GM19351 (cell line): ENCODE results near the gene BEGAIN.

ENCODE experiments used
- ATAC-seq: cut with Tn5 transposase; IDR thresholded peaks from one replicate; pipeline ENCODE4 v1.9.1; 2021; ENCODE audit warnings: mild to moderate bottlenecking, moderate library complexity; ENCODE audit not compliant: unreplicated experiment

BEGAIN gene

GRCh38 chr14:100538351-100539002, 48.7 kb downstream of the BEGAIN start:
- no peak for ATAC-seq

- ATAC-seq, result no peak
These were observed 49.5 kb downstream of the BEGAIN start for GRCh38 chr14:100537446-100538350.

- ATAC-seq, result no peak
These were observed 50.3 kb downstream of the BEGAIN start for GRCh38 chr14:100536721-100537445.

- no peak for ATAC-seq
These were observed 51.1 kb downstream of the BEGAIN start for GRCh38 chr14:100536121-100536510.

GRCh38 chr14:100535287-100536120, 51.7 kb downstream of the BEGAIN start:
- no peak for ATAC-seq

- no peak for ATAC-seq
These were observed 52.5 kb downstream of the BEGAIN start for GRCh38 chr14:100534528-100535286.

DNA sequence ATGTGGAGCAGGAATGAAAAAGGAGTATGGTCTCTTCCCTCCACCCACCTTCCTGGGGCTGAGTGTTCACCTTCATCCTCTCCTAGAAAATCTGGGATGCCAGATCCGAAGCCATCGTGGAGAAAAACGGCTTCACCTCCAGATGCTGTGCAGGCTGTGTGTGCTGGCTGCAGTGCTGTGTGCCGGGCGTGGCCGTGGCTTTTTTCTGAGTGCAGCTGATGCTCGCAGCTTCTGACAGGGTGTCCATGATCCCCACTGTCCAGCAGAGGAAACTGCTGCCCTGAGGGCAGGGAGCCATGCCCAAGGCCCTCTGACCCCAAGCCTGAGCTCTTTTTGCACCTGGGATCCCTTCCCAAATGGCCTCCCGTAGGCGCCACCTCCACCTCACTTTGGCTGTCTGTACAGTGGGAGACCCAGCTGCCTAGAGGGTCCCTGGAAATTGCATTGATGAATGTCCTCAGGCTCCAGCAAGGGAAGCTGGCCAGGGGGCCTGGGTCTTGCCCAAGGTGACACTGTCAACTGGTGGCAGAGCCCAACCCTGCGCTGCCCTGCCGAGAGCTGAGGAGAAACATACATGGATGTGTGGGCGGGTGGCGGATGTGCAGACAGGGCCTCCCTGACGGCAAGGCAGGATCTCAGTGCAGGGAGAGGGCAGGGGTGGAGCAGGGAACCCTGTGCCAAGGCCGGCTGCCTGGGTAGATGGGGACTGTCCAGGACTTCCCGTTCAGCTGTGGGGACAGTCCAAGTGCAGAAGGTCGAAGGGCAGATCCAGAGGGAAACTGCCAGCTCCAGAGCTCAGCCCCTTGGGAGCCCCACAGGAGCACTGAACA, 53.3 kb downstream of the BEGAIN start:
- no peak for ATAC-seq

- no peak for ATAC-seq
These were observed 54.1 kb downstream of the BEGAIN start for GRCh38 chr14:100532906-100533655.

DNA sequence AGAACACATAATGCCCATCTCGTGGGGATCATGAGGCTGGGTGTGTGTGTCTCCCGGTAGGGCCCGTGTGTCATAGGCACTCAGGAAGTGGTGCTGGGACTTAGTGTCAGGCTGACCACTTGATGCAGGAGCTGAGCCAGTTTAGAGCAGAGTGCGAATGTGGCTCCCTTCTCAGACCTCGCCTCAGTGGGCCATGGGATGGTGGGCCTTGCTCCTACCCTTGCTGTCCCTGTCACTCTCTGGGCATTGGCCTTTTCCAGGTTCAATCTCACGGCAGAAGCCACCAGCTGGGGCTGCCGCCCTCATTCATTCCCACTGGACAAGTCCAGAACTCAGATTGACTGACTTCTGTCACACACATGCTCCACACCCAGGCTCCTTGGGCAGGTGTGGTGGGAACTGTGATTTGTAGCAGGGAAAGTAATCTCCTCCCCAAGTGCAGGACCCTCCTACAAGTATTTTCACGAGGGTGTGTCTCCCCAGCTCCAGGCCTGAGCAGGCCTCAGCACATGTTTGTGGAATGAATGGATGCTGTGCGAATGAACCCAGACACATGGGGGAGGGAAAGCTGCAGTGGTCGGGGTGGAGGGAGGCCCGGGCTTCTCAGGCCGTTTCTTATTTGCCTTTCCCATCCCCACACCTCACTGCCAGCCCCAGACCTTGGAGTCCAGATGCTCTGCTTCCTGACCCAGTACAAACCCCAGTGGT, 54.9 kb downstream of the BEGAIN start:
- ATAC-seq, result no peak

GRCh38 chr14:100531152-100532121, 55.8 kb downstream of the BEGAIN start:
- ATAC-seq, result no peak

DNA sequence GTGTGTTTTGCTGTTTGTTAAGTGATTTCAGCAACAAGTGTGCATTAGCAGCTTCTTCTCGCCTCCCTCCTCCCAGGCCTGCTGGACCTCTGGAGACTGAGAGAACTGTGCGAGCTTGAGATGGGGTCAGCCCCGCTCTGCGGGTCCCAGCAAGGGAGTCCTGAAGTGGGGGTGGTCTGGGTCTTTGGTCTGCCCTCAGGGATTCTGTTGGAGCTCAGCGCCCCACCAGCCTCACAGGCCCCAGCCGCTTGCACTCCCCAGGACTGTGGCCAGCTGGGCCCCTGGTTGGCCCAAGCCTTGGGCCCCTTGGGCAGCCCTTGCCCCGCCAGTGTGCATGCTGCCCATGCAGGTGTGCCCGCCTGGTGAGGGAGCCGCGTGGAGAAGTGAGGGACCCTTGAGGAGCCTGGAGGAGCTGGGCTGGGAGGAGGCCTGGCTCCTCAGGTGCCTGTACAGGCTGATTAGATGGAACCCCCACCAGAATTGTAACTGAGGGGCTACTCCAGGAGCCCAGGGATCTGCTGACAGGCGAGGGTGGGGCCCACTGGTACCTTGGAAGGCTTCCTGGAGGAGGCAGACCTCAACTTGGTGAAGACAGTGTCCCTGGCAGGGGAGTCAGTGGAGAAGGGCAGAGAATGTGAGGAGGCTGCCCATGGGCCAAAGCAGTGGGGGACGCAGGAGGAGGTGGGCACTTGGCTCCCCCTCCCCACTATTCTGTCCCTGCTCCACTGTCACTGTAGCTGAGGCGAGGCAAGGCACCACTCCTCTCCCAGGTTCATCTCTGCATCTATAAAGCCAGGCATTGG, 56.7 kb downstream of the BEGAIN start:
- no peak for ATAC-seq

- no peak for ATAC-seq
These were observed 57.6 kb downstream of the BEGAIN start for GRCh38 chr14:100529561-100530031.

DNA sequence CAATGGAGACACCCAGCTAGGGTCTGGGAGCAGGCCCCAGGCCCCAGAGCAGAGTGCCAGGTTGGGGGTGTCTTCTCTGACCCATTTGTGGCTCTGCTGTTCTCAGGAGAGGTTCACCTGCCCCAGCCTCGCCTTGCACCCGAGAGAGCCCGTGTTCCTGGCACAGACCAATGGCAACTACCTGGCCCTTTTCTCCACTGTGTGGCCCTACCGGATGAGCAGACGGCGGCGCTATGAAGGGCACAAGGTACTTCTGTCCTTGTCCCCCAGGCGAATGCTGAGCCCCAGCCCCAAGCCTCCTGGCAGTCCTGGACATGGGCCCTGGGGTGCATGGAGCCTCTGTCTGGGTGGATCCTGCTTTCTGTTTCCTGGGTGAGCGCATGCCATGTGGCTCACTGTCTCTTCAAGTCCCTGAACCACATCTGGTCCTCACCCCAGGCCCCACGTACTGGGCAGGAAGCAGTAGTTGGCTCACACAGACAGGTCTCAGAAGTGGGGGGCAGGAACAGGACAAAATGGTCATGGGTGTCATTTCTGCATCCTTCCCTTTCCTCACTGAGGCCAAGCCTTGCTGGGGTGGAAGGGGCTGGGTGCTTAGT, 58.2 kb downstream of the BEGAIN start:
- ATAC-seq, result no peak

- no peak for ATAC-seq
These were observed 60.6 kb downstream of the BEGAIN start for GRCh38 chr14:100526632-100527031.

- ATAC-seq, result no peak
These were observed 61.2 kb downstream of the BEGAIN start for GRCh38 chr14:100526057-100526456.
